Measurements from ENCODE around the gene SCFD2. TPM values are rescaled to one million over a fixed set of nuclear protein-coding genes. Genes with fewer than 3 reads are reported as not detected.
"Not testable (repeated sequence)": the region's sequence is repeated elsewhere in the genome, so short reads cannot be mapped to it uniquely, and the experiment has no call there.

Gene SCFD2
- total RNA-seq, 2 donors from 2014 or later: 20.3 to 27.4 TPM

DNA sequence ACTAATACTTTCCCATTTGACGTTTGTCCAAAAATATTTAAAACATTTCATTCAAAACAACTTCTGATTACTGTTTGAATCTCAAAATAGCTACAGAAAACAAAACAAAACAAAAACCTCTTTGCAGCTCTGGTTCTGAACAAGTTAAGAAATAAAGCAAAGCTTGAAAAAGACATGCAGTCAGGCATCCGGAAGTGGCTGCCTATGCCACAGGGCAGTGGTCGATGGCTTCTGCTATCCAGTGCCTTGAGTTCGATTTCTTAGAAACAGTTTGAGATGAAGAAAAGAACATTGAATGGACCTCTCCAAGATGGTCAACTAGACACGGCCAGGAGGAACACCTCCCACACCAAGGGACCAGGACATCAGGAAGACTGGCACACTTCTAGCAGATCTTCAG lies 125.3 kb downstream of the SCFD2 start:
- Histone ChIP-seq H3K27me3 (replicated peaks; ENCODE audit: insufficient read depth) (no peaks in the 10 kb centered on the region), H3K9me3 (no peaks in the 10 kb centered on the region), H3K4me1 (ENCODE audit: control insufficient read depth in 1 of 2, low read depth in 2 of 2) (no peaks in the 10 kb centered on the region), H3K27ac (no peak overlapping the region), H3K4me3 (no peak overlapping the region), H3K36me3 (no peaks in the 10 kb centered on the region)
- TF ChIP-seq, protein P1, sequence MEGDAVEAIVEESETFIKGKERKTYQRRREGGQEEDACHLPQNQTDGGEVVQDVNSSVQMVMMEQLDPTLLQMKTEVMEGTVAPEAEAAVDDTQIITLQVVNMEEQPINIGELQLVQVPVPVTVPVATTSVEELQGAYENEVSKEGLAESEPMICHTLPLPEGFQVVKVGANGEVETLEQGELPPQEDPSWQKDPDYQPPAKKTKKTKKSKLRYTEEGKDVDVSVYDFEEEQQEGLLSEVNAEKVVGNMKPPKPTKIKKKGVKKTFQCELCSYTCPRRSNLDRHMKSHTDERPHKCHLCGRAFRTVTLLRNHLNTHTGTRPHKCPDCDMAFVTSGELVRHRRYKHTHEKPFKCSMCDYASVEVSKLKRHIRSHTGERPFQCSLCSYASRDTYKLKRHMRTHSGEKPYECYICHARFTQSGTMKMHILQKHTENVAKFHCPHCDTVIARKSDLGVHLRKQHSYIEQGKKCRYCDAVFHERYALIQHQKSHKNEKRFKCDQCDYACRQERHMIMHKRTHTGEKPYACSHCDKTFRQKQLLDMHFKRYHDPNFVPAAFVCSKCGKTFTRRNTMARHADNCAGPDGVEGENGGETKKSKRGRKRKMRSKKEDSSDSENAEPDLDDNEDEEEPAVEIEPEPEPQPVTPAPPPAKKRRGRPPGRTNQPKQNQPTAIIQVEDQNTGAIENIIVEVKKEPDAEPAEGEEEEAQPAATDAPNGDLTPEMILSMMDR (IDR thresholded peaks at IDR 0.05): no peak
- DNase-seq (ENCODE audit: low spot score) (no peak), ATAC-seq (ENCODE audit: insufficient number of reproducible peaks, low FRiP score, low read depth) (no peak)

DNA sequence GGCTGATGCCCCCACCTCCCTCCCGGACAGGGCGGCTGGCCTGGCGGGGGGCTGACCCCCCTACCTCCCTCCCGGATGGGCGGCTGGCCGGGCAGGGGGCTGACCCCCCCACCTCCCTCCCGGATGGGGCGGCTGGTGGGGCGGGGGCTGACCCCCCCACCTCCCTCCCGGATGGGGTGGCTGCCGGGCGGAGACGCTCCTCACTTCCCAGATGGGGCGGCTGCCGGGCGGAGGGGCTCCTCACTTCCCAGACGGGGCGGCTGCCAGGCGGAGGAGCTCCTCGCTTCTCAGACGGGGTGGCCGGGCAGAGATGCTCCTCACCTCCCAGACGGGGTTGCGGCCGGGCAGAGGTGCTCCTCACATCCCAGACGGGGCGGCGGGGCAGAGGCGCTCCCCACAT lies 127.5 kb downstream of the SCFD2 start:
- not testable (repeated sequence) for H3K36me3 ChIP-seq; H3K4me3 ChIP-seq; ATAC-seq (ENCODE audit: insufficient number of reproducible peaks, low FRiP score, low read depth); H3K4me1 ChIP-seq (ENCODE audit: control insufficient read depth in 1 of 2, low read depth in 2 of 2); H3K27me3 ChIP-seq (replicated peaks; ENCODE audit: insufficient read depth); H3K9me3 ChIP-seq; DNase-seq (ENCODE audit: low spot score); H3K27ac ChIP-seq

DNA sequence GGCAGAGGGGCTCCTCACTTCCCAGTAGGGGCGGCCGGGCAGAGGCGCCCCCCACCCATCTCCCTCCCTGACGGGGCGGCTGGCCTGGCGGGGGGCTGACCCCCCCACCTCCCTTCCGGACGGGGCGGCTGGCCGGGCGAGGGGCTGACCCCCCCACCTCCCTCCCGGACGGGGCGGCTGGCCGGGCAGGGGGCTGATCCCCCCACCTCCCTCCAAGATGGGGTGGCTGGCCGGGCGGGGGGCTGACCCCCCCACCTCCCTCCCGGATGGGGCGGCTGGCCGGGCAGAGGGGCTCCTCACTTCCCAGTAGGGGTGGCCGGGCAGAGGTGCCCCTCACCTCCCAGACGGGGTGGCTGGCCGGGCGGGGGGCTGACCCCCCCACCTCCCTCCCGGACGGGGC lies 128.1 kb downstream of the SCFD2 start:
- not testable (repeated sequence) for H3K4me3 ChIP-seq; H3K27ac ChIP-seq; H3K36me3 ChIP-seq; H3K9me3 ChIP-seq; ATAC-seq (ENCODE audit: insufficient number of reproducible peaks, low FRiP score, low read depth); H3K27me3 ChIP-seq (replicated peaks; ENCODE audit: insufficient read depth); DNase-seq (ENCODE audit: low spot score)
- H3K4me1 ChIP-seq (ENCODE audit: control insufficient read depth in 1 of 2, low read depth in 2 of 2): peaks cover 0 to 13% of the 10 kb centered on the region in 2 donors

DNA sequence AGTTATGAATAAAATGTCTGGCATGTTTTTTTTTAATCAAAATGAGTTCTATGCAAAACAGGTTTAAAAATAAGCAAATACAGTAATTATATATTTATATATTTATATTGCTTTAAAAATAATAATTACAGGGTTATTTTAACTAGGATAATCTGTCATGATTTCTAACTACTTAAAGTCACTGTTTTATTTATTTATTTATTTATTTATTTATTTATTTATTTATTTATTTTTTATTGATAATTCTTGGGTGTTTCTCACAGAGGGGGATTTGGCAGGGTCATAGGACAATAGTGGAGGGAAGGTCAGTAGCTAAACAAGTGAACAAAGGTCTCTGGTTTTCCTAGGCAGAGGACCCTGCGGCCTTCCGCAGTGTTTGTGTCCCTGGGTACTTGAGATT lies 129.2 kb downstream of the SCFD2 start:
- not testable (repeated sequence) for ATAC-seq (ENCODE audit: insufficient number of reproducible peaks, low FRiP score, low read depth); H3K9me3 ChIP-seq; DNase-seq (ENCODE audit: low spot score); H3K27me3 ChIP-seq (replicated peaks; ENCODE audit: insufficient read depth); H3K36me3 ChIP-seq; H3K4me3 ChIP-seq; H3K27ac ChIP-seq
- peaks cover 0 to 13% of the 10 kb centered on the region in 2 donors for H3K4me1 ChIP-seq (ENCODE audit: control insufficient read depth in 1 of 2, low read depth in 2 of 2)

DNA sequence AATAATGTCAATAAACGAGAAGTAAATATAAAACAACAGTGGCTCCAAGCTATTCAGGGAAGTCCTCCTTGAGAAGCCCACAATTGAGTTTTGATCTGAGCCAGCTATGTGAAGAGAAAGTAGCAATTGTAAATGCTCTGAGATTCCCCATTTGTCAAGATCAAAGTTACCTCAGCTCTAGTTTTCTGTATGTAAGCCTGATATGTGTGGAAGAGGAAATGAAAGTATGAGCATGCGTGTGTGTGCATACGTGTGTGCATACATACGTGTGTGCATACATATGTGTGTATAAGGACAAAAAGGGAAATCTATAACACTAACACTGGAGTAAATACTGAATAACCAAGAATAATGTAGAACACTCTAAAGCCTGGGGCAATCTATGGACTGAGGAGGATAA lies 130.3 kb downstream of the SCFD2 start:
- H3K4me3 ChIP-seq: no peak overlapping the region
- no peaks in the 10 kb centered on the region for H3K27me3 ChIP-seq (replicated peaks; ENCODE audit: insufficient read depth)
- H3K9me3 ChIP-seq: no peaks in the 10 kb centered on the region
- no peaks in the 10 kb centered on the region for H3K36me3 ChIP-seq
- DNase-seq (ENCODE audit: low spot score): no peak
- H3K27ac ChIP-seq: no peak overlapping the region
- ATAC-seq (ENCODE audit: insufficient number of reproducible peaks, low FRiP score, low read depth): no peak
- TF ChIP-seq, protein P1 (IDR thresholded peaks at IDR 0.05): no peak
- peaks cover 0 to 13% of the 10 kb centered on the region in 2 donors for H3K4me1 ChIP-seq (ENCODE audit: control insufficient read depth in 1 of 2, low read depth in 2 of 2)

DNA sequence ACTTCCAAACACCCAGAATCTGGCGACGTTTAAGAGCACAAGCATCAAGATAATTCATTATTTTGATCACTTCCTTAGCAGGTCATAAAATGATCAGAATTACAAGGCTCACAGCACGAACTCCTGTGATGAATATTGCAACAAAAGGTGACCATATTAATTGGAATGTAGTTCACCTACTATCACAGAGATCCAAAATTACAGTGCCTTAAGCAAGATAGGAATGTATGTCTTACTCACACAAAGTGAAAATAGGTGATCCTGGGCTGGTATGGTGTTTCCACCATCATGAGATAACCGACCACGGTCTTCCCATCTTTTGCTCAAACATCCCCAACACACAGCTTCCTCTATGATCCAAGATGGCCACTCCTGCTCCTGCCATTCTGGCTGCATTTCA lies 131.2 kb downstream of the SCFD2 start:
- H3K9me3 ChIP-seq: no peaks in the 10 kb centered on the region
- H3K27me3 ChIP-seq (replicated peaks; ENCODE audit: insufficient read depth): no peaks in the 10 kb centered on the region
- ATAC-seq (ENCODE audit: insufficient number of reproducible peaks, low FRiP score, low read depth) (no peak), DNase-seq (ENCODE audit: low spot score) (no peak)
- TF ChIP-seq, protein P1 (IDR thresholded peaks at IDR 0.05): no peak
- no peak overlapping the region for H3K4me3 ChIP-seq
- H3K4me1 ChIP-seq (ENCODE audit: control insufficient read depth in 1 of 2, low read depth in 2 of 2): peaks cover 0 to 13% of the 10 kb centered on the region in 2 donors
- no peaks in the 10 kb centered on the region for H3K36me3 ChIP-seq
- H3K27ac ChIP-seq: no peak overlapping the region

DNA sequence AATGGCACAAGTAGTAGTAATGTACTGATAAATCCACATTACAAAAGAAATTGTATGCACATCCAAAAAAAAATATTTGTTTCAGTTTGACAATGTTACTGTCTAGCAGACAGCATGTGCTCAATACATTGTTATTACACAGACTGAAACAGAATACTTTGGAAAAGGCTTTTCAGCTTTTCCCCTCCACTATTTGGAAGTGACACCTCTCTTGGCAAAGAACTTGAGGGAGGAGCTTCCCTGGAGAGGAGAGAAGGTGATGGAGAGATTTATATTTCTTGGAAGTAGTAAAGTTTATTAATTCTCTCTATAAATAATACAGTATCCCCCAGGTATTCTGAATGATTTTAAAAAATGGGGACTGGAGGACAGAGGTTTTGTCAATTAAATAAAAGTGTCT lies 131.8 kb downstream of the SCFD2 start:
- ATAC-seq (ENCODE audit: insufficient number of reproducible peaks, low FRiP score, low read depth) (no peak), DNase-seq (ENCODE audit: low spot score) (no peak)
- TF ChIP-seq, protein P1 (IDR thresholded peaks at IDR 0.05): no peak
- H3K27ac ChIP-seq: no peak overlapping the region
- H3K36me3 ChIP-seq: no peaks in the 10 kb centered on the region
- no peak overlapping the region for H3K4me3 ChIP-seq
- peaks cover 0 to 13% of the 10 kb centered on the region in 2 donors for H3K4me1 ChIP-seq (ENCODE audit: control insufficient read depth in 1 of 2, low read depth in 2 of 2)
- no peaks in the 10 kb centered on the region for H3K27me3 ChIP-seq (replicated peaks; ENCODE audit: insufficient read depth)
- no peaks in the 10 kb centered on the region for H3K9me3 ChIP-seq
